NCI-H1092 (cell line): Measurements from ENCODE around the gene PROC.
A peak's percentile ranks its signal among the peaks of the same experiment; 100 is the strongest.

Experiments used
- DNase-seq: peaks from one replicate; lab custom pipeline; 2025; lab: John Stamatoyannopoulos, UW

PROC gene

GRCh38 chr2:127414638-127415592, 3.3 kb upstream of the PROC start:
- DNase-seq = no peak

DNA sequence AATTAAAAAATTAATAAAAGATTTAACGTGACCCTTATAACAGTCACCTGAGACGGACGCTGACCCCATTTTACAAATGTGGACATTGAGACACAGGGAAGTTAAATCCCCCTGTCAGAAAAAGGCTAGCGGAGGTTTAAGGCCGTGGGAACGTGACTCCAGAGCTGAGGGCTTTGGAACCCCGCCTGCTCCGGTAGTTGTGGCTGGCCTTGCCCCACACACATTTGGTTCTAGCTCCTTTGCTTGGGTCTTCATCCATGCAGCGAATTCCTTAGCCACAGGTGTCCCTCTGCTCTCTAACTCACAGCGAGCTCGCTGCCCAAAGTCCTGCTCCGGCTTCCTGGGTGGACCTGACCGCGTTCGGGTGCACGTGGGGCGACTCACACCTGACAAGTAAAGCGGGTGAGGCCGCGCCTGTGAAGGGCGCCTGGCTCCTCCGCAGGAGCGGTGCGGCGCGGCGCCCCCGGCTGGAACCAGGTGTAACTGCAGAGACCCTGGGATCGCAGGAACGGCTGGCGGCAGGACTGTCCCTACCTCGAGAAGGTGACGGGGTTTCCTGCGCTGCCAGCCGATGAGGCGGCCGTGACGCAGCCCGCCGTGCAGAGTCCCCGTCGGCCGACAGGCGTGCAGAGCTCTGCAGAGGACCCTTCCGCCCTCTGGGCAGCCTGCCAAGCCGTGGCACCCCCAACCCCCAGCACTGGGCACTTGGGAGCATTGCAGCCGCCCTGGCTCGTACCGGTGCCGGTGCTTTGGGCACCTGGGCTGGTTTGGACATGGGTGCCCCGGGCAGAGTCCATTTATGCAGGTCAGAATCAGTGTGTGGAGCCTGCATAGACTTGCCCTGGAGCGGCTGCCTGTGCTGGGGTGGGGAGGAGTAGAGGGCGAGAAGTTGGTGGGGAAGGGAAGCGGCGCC, 2.4 kb upstream of the PROC start:
- peak; percentile 23 for DNase-seq

GRCh38 chr2:127416506-127417001, 1.7 kb upstream of the PROC start:
- DNase-seq = no peak

- DNase-seq = no peak
Measured at GRCh38 chr2:127417406-127417805, 821 bp upstream of the PROC start.

DNA sequence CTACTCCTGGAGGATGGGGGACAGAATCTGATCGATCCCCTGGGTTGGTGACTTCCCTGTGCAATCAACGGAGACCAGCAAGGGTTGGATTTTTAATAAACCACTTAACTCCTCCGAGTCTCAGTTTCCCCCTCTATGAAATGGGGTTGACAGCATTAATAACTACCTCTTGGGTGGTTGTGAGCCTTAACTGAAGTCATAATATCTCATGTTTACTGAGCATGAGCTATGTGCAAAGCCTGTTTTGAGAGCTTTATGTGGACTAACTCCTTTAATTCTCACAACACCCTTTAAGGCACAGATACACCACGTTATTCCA, 844 bp downstream of the PROC start:
- no peak for DNase-seq

GRCh38 chr2:127419448-127420038, 1.3 kb downstream of the PROC start:
- DNase-seq = no peak

- no peak for DNase-seq
Measured at GRCh38 chr2:127420039-127420864, 2.0 kb downstream of the PROC start.

GRCh38 chr2:127421116-127421800, 3.0 kb downstream of the PROC start:
- no peak for DNase-seq

DNA sequence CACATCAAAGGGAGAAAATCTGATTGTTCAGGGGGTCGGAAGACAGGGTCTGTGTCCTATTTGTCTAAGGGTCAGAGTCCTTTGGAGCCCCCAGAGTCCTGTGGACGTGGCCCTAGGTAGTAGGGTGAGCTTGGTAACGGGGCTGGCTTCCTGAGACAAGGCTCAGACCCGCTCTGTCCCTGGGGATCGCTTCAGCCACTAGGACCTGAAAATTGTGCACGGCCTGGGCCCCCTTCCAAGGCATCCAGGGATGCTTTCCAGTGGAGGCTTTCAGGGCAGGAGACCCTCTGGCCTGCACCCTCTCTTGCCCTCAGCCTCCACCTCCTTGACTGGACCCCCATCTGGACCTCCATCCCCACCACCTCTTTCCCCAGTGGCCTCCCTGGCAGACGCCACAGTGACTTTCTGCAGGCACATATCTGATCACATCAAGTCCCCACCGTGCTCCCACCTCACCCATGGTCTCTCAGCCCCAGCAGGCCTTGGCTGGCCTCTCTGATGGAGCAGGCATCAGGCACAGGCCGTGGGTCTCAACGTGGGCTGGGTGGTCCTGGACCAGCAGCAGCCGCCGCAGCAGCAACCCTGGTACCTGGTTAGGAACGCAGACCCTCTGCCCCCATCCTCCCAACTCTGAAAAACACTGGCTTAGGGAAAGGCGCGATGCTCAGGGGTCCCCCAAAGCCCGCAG, 3.8 kb downstream of the PROC start:
- DNase-seq = no peak

- no peak for DNase-seq
Measured at GRCh38 chr2:127422559-127423477, 4.6 kb downstream of the PROC start.

DNA sequence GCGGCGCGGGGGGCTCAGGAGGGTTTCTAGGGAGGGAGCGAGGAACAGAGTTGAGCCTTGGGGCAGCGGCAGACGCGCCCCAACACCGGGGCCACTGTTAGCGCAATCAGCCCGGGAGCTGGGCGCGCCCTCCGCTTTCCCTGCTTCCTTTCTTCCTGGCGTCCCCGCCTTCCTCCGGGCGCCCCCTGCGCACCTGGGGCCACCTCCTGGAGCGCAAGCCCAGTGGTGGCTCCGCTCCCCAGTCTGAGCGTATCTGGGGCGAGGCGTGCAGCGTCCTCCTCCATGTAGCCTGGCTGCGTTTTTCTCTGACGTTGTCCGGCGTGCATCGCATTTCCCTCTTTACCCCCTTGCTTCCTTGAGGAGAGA, 5.2 kb downstream of the PROC start:
- no peak for DNase-seq

GRCh38 chr2:127423880-127424279, 5.7 kb downstream of the PROC start:
- no peak for DNase-seq

DNA sequence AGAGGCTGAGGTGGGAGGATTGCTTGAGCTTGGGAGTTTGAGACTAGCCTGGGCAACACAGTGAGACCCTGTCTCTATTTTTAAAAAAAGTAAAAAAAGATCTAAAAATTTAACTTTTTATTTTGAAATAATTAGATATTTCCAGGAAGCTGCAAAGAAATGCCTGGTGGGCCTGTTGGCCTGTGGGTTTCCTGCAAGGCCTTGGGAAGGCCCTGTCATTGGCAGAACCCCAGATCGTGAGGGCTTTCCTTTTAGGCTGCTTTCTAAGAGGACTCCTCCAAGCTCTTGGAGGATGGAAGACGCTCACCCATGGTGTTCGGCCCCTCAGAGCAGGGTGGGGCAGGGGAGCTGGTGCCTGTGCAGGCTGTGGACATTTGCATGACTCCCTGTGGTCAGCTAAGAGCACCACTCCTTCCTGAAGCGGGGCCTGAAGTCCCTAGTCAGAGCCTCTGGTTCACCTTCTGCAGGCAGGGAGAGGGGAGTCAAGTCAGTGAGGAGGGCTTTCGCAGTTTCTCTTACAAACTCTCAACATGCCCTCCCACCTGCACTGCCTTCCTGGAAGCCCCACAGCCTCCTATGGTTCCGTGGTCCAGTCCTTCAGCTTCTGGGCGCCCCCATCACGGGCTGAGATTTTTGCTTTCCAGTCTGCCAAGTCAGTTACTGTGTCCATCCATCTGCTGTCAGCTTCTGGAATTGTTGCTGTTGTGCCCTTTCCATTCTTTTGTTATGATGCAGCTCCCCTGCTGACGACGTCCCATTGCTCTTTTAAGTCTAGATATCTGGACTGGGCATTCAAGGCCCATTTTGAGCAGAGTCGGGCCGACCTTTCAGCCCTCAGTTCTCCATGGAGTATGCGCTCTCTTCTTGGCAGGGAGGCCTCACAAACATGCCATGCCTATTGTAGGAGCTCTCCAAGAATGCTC, 6.6 kb downstream of the PROC start:
- no peak for DNase-seq

DNA sequence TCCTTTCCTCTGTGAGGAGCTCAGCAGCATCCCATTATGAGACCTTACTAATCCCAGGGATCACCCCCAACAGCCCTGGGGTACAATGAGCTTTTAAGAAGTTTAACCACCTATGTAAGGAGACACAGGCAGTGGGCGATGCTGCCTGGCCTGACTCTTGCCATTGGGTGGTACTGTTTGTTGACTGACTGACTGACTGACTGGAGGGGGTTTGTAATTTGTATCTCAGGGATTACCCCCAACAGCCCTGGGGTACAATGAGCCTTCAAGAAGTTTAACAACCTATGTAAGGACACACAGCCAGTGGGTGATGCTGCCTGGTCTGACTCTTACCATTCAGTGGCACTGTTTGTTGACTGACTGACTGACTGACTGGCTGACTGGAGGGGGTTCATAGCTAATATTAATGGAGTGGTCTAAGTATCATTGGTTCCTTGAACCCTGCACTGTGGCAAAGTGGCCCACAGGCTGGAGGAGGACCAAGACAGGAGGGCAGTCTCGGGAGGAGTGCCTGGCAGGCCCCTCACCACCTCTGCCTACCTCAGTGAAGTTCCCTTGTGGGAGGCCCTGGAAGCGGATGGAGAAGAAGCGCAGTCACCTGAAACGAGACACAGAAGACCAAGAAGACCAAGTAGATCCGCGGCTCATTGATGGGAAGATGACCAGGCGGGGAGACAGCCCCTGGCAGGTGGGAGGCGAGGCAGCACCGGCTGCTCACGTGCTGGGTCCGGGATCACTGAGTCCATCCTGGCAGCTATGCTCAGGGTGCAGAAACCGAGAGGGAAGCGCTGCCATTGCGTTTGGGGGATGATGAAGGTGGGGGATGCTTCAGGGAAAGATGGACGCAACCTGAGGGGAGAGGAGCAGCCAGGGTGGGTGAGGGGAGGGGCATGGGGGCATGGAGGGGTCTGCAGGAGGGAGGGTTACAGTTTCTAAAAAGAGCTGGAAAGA, 7.6 kb downstream of the PROC start:
- DNase-seq = no peak

DNA sequence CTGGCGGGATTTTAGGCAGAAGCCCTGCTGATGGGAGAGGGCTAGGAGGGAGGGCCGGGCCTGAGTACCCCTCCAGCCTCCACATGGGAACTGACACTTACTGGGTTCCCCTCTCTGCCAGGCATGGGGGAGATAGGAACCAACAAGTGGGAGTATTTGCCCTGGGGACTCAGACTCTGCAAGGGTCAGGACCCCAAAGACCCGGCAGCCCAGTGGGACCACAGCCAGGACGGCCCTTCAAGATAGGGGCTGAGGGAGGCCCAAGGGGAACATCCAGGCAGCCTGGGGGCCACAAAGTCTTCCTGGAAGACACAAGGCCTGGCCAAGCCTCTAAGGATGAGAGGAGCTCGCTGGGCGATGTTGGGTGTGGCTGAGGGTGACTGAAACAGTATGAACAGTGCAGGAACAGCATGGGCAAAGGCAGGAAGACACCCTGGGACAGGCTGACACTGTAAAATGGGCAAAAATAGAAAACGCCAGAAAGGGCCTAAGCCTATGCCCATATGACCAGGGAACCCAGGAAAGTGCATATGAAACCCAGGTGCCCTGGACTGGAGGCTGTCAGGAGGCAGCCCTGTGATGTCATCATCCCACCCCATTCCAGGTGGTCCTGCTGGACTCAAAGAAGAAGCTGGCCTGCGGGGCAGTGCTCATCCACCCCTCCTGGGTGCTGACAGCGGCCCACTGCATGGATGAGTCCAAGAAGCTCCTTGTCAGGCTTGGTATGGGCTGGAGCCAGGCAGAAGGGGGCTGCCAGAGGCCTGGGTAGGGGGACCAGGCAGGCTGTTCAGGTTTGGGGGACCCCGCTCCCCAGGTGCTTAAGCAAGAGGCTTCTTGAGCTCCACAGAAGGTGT, 8.5 kb downstream of the PROC start:
- DNase-seq = no peak
